GM23248 (cell line): Measurements from ENCODE around the gene CPM.

ENCODE experiments used
- EZH2 ChIP-seq: fragments of 200-600 bp; sonication (generic); IDR thresholded peaks from 2 replicates; pipeline ENCODE4 v1.6.1; 2018; ENCODE audit warnings: antibody characterized with exemption, mild to moderate bottlenecking; ENCODE audit not compliant: insufficient read depth, poor library complexity, severe bottlenecking
- EZH2phosphoT487 ChIP-seq: fragments of 200-600 bp; sonication (generic); IDR thresholded peaks from 2 replicates; pipeline ENCODE4 v1.6.1; 2018; ENCODE audit warnings: antibody characterized with exemption, moderate library complexity, mild to moderate bottlenecking, low read depth; ENCODE audit not compliant: insufficient read depth

DNA sequence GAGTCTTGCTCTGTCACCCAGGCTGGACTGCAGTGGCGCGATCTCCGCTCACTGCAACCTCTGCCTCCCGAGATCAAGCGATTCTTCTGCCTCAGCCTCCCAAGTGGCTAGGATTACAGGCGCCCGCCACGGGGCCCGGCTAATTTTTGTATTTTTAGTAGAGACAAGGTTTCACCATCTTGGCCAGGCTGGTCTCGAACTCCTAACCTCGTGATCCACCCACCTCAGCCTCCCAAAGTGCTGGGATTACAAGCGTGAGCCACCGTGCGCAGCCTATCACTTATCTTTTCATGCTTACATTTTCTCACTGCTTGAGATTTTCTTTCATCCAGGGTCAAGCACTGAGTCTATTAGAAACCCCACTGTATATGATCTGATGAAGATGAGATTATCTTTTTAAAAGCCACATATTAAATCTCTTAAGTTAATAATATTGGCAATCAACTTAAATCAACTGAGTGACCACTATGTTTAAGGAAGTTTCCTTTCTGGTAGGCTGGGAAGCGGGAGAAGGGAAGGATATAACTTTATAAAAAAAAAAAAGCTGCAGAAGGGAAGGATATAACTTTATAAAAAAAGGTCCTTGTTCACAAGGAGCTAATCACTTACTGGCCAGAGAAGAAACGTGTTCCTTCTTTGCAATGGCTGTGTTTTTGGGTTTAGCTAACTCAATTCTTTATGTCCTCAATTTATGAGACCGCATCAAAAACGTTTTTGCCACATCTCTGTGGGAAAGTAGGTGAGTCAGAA lies 126.3 kb downstream of the CPM start:
- TF ChIP-seq EZH2 (no peak), EZH2phosphoT487 (no peak)
